HG03280 (cell line): ENCODE measurements around the gene RNU2-63P.
"Not testable (repeated sequence)": the region's sequence is repeated elsewhere in the genome, so short reads cannot be mapped to it uniquely, and the experiment has no call there.

Experiments used
- ATAC-seq: cut with Tn5 transposase; IDR thresholded peaks from one replicate; pipeline ENCODE4 v1.9.1; 2021; ENCODE audit warnings: mild to moderate bottlenecking, moderate library complexity; ENCODE audit not compliant: unreplicated experiment

RNU2-63P gene

GRCh38 chr2:88016086-88016959, at the start of gene RNU2-63P:
Gene RNU2-63P, minus strand, starts transcription at chr2:88016547.
- peak; percentile 77 for ATAC-seq

DNA sequence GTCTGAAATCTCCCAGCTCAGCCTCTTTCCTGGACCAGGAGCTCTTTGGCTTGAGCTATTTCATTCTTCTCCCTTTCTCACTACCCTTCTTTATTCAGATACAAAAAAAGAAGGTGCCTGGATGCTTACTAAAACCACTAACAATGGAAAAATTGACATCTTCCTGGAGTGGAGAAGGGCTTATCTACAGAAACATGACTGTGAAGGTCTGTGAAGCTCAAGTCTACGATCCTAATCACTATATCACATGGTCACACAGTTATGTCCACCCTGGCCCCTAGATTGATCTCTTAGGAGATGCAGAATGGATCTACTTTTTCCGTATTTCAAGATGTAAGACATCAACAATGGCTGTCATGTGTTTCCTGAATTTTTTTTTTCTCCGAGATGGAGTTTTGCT, 44.9 kb upstream of the RNU2-63P start:
- ATAC-seq = no peak

DNA sequence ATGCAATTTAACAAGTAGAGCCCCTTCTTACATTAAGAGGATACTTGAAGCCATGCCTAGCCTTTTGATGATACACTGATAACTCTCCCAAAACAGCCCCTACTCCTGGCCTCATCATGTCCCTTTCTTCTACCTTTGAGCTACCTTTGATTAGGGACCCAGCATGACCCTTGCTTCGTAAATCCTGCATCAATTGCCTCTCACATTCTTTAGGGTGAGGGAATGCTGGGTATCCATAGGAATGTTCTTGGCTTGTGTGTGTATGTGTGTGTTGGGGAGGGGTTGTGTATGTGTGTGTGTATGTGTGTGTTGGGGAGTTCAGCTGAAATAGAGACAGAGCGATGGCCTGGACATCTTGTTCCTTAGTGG, 44.5 kb upstream of the RNU2-63P start:
- ATAC-seq = no peak

GRCh38 chr2:88059979-88060906, 43.9 kb upstream of the RNU2-63P start:
- ATAC-seq = peak; percentile 40

DNA sequence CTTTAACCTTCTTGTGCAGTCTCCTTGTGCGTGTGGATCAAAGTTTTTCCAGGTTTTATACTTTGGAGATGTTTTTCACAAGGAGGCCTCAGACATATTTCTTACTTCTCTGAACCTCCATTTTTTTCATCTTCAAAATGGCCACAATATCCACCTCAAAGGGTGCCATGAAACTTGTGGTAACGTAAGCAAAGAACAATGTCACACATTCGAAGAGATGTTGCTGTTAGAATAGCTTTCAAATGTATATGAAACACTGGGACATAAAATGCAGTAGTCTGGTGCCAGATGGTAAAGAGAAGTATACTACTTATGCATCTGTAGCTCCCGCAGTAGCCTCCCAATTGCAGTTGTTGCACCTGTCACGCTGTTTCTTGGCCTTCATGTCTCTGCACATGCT, 41.8 kb upstream of the RNU2-63P start:
- ATAC-seq = no peak

DNA sequence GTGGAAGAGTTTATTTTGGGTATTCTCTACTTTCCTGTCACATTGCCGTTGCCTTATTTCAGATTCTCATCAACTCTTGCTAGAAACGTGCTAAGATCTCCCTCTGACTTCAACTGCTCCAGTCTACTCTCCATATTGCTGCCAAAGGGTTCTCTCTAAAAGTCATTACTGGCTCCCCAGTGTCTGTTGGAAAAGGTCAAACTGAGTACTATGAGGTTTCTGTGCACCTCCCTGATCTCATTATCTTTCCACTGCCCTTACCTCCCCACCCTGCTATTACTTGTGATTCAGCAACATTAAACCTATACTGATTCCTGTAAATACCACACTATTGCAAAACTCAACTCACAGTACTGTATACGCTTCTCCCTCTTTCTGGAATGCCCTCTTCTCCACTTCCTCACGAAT, 41.1 kb upstream of the RNU2-63P start:
- no peak for ATAC-seq

DNA sequence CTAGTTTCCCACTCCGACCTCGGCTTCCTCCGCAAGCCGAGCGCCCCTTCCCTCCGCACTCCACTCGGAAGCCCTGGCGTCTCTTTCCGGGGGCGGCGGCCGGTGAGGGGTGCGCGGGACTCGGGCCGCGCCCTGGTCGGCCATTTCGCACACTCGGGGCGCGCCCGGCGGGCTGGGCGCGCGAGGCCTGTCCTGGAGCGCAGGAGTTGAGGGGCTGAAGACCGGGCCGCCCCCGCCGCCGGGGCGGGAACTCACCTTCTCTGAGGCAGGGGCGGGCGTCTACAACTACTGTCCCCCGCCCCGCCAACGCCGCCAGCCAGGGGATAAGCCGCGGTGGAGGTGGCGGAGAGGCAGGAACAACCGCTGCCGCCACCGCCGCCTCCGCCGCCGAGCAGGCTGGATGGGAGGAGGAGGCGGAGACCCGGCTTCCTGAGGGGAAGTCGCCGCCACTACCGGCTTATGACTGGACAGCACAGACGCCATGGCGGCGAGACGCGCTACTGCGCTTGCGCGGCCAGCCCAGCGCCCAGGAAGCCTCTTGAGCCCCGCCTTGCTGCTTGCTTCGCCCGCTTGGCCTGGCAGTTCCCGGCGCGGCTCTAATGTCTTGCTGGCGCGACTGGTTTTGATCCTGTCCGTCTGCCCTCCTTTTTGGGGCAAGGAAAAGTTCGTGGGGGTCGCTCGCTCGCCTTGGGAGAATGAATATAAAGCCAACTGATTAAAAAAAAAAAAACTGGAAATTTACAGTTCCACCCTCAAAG, 39.2 kb upstream of the RNU2-63P start, which contains the start of gene KRCC1:
KRCC1 (minus strand) TSS at position 413 of the 758 bp plus-strand sequence. CDS start 27,220 bp downstream, outside the sequence.
- ATAC-seq = peak; percentile 95

- no peak for ATAC-seq
Measured at GRCh38 chr2:88054782-88055370, 38.5 kb upstream of the RNU2-63P start.

DNA sequence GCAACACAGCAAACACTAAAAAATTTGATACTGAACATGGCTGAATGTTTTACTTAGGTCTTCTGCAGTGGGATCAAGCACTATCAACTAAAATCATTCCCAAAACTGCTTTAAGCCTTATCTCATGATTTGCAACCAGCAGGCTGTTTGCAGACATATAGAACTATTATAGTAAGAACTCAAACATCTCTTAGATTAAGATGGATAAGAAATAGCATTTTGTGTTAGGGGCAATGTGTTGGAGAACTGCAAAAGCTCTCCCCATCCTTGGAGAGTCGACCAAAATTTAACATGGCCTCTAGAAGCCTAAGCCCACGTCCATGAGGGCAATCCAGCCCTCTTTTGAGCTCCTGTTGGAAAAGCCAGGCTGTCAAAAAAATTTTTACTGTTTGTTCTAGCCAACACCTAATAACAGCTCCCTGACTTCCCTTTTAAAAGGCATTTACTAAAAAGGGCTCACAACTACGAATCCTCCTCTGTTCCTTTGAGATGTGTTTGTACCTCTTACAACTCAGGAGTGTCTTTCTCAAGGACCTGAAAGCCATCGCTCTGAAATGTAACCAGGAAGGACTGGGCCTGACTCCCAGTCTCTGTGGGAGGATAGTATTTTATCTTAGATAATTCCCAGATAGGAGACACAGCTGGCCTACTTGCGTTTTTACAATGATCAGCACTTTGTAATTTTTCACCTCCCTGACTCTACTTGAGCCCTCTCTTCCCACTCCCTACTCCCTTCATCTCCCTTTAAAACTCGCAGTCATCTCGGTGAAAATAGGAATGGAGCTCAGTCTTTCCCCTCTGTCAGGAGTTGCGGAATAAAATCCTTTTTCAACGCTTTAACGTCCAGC, 37.8 kb upstream of the RNU2-63P start:
- ATAC-seq = no peak

DNA sequence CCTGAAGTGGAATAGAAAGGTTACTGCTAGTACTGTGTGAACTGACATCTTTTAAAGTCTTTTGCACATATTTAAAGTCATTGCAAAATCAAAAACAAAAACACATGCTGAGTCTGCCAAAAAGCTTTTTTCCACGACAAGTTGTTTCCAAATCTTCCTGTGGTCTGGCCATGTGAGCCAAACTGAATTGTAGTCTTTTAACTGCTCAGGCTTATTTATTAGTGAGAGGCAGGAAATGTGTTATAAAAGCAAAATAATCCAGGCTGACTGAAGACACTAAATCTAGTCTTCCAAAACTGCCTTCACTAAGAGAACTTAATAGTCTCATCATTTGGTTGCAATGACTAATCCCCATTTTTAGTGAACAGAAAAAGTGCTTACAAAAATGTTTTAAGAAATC, 36.9 kb upstream of the RNU2-63P start:
- no peak for ATAC-seq

- ATAC-seq = no peak
Measured at GRCh38 chr2:88051792-88052191, 35.4 kb upstream of the RNU2-63P start.

- no peak for ATAC-seq
Measured at GRCh38 chr2:88049622-88050021, 33.3 kb upstream of the RNU2-63P start.

DNA sequence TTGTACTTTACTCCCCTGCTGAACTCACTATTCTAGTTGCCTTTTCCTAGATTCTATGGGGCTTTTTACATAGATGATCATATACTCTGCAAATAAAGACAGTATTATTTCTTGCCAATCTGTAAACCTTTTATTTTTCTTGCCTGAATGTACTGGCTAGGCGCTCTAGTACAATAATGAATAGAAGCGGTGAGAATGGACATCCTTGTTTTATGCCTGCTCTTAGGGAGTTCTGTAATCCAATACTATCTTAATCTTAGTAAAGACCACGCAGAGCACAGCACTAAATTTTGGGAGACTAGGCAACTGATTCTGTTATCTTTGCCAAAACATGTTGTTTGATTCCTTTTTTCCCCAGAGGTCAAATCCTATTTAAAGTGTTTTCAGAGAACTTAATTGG, 32.2 kb upstream of the RNU2-63P start:
- ATAC-seq = no peak

- ATAC-seq = not testable (repeated sequence)
Measured at GRCh38 chr2:88045561-88045960, 29.2 kb upstream of the RNU2-63P start.

GRCh38 chr2:88042476-88042875, 26.1 kb upstream of the RNU2-63P start:
- ATAC-seq = no peak

DNA sequence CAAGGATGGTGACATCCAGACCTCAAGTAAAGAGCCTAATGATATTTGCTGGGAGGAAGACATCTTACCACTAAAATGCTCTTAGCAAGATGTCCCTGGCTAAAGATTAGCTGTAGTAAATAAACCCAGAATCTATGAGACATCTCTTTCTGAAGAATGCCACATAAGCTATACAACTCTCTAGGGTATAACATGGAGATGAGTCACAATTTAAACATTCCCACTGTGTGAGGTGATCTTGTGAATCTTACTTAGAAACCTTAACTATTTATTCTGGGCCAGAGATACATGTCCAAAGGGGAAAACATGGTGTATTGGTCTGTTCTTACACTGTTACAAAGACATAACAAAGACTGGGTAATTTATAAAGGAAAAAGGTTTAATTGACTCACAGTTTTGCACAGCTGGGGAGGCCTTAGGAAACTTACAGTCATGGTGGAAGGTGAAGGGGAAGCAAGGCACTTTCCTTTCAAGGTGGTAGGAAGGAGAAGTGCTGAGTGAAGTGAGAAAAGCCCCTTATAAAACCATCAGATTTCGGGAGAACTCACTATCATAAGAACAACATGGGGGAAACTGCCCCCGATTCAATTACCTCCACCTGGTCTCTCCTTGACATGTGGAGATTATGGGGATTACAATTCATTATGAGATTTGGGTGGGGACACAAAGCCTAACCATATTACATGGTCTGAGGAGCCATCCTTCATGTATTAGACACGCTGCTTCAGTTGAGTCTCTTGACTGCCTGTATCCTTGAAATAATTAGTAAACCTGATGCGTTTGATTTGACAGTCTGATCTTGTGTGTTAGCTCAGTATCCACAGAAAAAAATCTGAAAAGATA, 22.1 kb upstream of the RNU2-63P start:
- no peak for ATAC-seq

- ATAC-seq = no peak
Measured at GRCh38 chr2:88036606-88037005, 20.3 kb upstream of the RNU2-63P start.

DNA sequence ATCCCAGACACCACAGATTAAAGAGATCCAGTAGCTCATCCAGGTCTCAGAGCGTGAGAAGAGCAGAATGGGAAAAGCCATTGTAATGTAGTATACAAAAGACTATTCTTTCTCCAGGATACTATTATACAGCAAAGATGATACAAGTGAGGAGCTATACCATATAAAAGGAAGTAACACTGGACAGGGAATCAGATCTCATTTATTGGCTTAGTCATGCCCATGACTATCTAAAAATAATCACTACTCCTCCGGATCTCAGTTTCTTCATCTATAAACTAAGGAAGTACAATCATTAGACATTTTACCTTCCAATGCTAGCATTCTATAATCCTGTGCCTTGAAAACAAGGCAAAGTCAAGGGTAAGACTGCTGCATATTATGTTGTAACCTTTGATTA, 19.8 kb upstream of the RNU2-63P start:
- ATAC-seq = no peak
